GM12878 (cell line): ENCODE measurements around the gene POLN. TPM values are rescaled to one million over a fixed set of nuclear protein-coding genes. Genes with fewer than 3 reads are reported as not detected.

ENCODE experiments used
- ATAC-seq: fragments of 200-7000 bp; cut with Tn5 transposase; 3 replicates; pipeline ENCODE4 v1.9.1; 2020; ENCODE audit warnings: mild to moderate bottlenecking, moderate library complexity
- BruUV-seq: library from RNA; stranded (reverse); fragments of 400-500 nt; replicated peaks from 2 replicates; lab custom pipeline; 2021; lab: Mats Ljungman, UMichigan
- CTCF ChIA-PET: fragments of 300-600 bp; sonication (Branson Sonifier 250); formaldehyde crosslinking; extraction: SDS; loops from one replicate; lab custom pipeline; 2021; ENCODE audit warnings: inconsistent platforms; lab: Yijun Ruan, JAX
- POLR2A ChIA-PET: fragments of 350-600 bp; formaldehyde crosslinking; extraction: SDS; loops from one replicate; lab custom pipeline; 2021; ENCODE audit warnings: inconsistent platforms; lab: Charles Lee
- RAD21 ChIA-PET: fragments of 300-600 bp; sonication (Branson Sonifier 250); formaldehyde crosslinking; loops from one replicate; lab custom pipeline; 2023; ENCODE audit warnings: antibody characterized with exemption; ENCODE audit not compliant: unreplicated experiment; lab: Charles Lee
- SMC1A ChIA-PET: fragments of 300-600 bp; sonication (Branson Sonifier 250); formaldehyde crosslinking; loops from one replicate; lab custom pipeline; 2023; ENCODE audit not compliant: unreplicated experiment, uncharacterized antibody; lab: Charles Lee
- DNase-seq: peaks from one replicate; pipeline ENCODE4 v3.0.0-alpha.2; 2011; ENCODE audit warnings: low read depth, low spot score
- FAIRE-seq: peaks from 3 replicates; lab custom pipeline; 2011; peaks lifted over from hg19 to GRCh38; lab: Jason Lieb, UNC
- H2AFZ ChIP-seq: 2 replicates; pipeline ENCODE4 v1.6.0; 2011; ENCODE audit warnings: low read depth, low read length, control low read depth; ENCODE audit not compliant: control insufficient read depth
- H3K27ac ChIP-seq: 2 replicates; pipeline ENCODE4 v1.5.1; 2011; ENCODE audit warnings: control low read depth; ENCODE audit not compliant: control insufficient read depth, insufficient read depth
- H3K27me3 ChIP-seq, 2 experiments: replicated peaks in 1 of 2; 2 replicates each; pipeline versions ENCODE4 v1.6.0 to v1.6.1; 2011; ENCODE audit warnings: low read length in 1 of 2; ENCODE audit not compliant: control insufficient read depth in 2 of 2, insufficient read depth in 2 of 2
- H3K36me3 ChIP-seq, 2 experiments: 2 replicates each; pipeline ENCODE4 v1.5.1; 2011; ENCODE audit warnings: low read length in 1 of 2; ENCODE audit not compliant: control insufficient read depth in 2 of 2, insufficient read depth in 2 of 2
- H3K4me1 ChIP-seq: 2 replicates; pipeline ENCODE4 v1.6.1; 2011; ENCODE audit warnings: mild to moderate bottlenecking, low read length, moderate library complexity, mixed read lengths; ENCODE audit not compliant: control insufficient read depth, insufficient read depth
- H3K4me2 ChIP-seq: 2 replicates; pipeline ENCODE4 v1.6.0; 2011; ENCODE audit warnings: control low read depth; ENCODE audit not compliant: control insufficient read depth, insufficient read depth
- H3K4me3 ChIP-seq: fragments of 200-600 bp; sonication (generic); 2 replicates; pipeline ENCODE4 v1.5.1; 2016
- H3K79me2 ChIP-seq: 2 replicates; pipeline ENCODE4 v1.6.0; 2011; ENCODE audit warnings: low read length; ENCODE audit not compliant: control insufficient read depth, insufficient read depth
- H3K9ac ChIP-seq: 2 replicates; pipeline ENCODE4 v1.8.0; 2011; ENCODE audit warnings: low read length, control low read depth, mixed read lengths; ENCODE audit not compliant: control insufficient read depth, insufficient read depth
- H3K9me3 ChIP-seq: replicated peaks from 3 replicates; pipeline ENCODE4 v1.5.1; 2011; ENCODE audit warnings: mild to moderate bottlenecking, low read length; ENCODE audit not compliant: control insufficient read depth, insufficient read depth
- H4K20me1 ChIP-seq: 2 replicates; pipeline ENCODE4 v1.6.0; 2011; ENCODE audit not compliant: control insufficient read depth, insufficient read depth
- CHD4 ChIP-seq: fragments of 200-600 bp; sonication (generic); IDR thresholded peaks from 2 replicates; pipeline ENCODE4 v1.6.1; 2016; ENCODE audit warnings: mild to moderate bottlenecking
- EED ChIP-seq: sonication (generic); IDR thresholded peaks from 2 replicates; pipeline ENCODE4 v1.6.1; 2016; ENCODE audit warnings: antibody characterized with exemption, low read depth
- EP300 ChIP-seq, 2 experiments: fragments of 150-350 bp in 1 of 2; IDR thresholded peaks; 2 replicates each; pipeline ENCODE4 v1.6.1; 2011 to 2012; ENCODE audit warnings: low read depth in 2 of 2, low read length in 2 of 2, borderline replicate concordance in 1 of 2, improper control_type of control experiment in 1 of 2, inconsistent platforms in 1 of 2; ENCODE audit not compliant: control insufficient read depth in 1 of 2
- ESRRA ChIP-seq: IDR thresholded peaks from 2 replicates; pipeline ENCODE4 v1.6.1; 2012; ENCODE audit warnings: mild to moderate bottlenecking, low read length, improper control_type of control experiment
- MEF2A ChIP-seq: IDR thresholded peaks from 2 replicates; pipeline ENCODE4 v1.6.1; 2011; ENCODE audit warnings: low read depth, mild to moderate bottlenecking, low read length, moderate library complexity; ENCODE audit not compliant: insufficient read depth
- SMC3 ChIP-seq: IDR thresholded peaks from 2 replicates; pipeline ENCODE4 v1.6.1; 2011; ENCODE audit warnings: low read length, improper control_type of control experiment, borderline replicate concordance
- SP1 ChIP-seq: IDR thresholded peaks from one replicate; pipeline ENCODE4 v1.6.1; 2011; ENCODE audit warnings: low read depth, low read length
- ZNF274 ChIP-seq: IDR thresholded peaks from one replicate; pipeline ENCODE4 v1.8.0; 2011; ENCODE audit not compliant: insufficient read length, insufficient read depth
- WGBS: methylation state at CpG from one replicate; pipeline ENCODE4 v1.1.6; 2016; ENCODE audit warnings: low lambda C conversion rate; ENCODE audit not compliant: insufficient replicate concordance, insufficient coverage; ENCODE audit errors: missing lambda C conversion rate; 5-methylcytosine and 5-hydroxymethylcytosine counted together
- in situ Hi-C: fragments of 300-500 bp; cut with MboI; formaldehyde crosslinking; loops from 9 replicates; pipeline ENCODE4 v1.14.3; 2018; ENCODE audit warnings: mixed read lengths
- intact Hi-C: fragments of 100-400 bp; cut with micrococcal nuclease; formaldehyde crosslinking; loops from one replicate; pipeline ENCODE4 v1.14.2; 2022; ENCODE audit not compliant: unreplicated experiment
- polyA plus RNA-seq, 11 experiments: library from polyadenylated mRNA; depleted of rRNA in 4 of 11; unstranded in 6 of 11; stranded (reverse) in 5 of 11; fragments of >200 nt; fragmentation: Nextera tagmentation in 4 of 11; fragmentation: Illumina TruSeq in 1 of 11; extraction: Ambion mirVana in 4 of 11; extraction: Trizol in 1 of 11; gene quantifications; 1 replicate in 1 of 11; 2 replicates in 10 of 11; pipeline versions ENCODE4 v1.2.1 to v1.2.3, GENCODE V29; 2011 to 2016; ENCODE audit warnings: inconsistent platforms in 2 of 11, missing spikeins in 2 of 11, low read depth in 1 of 11
- total RNA-seq, 4 experiments: library from RNA; depleted of rRNA in 3 of 4; stranded (reverse); fragments of >200 nt in 3 of 4; fragmentation: Illumina TruSeq in 1 of 4; extraction: Trizol in 1 of 4; gene quantifications; 2 replicates each; pipeline versions ENCODE4 v1.2.1 to v1.2.3, GENCODE V29; 2013 to 2021
- TF ChIP-seq, protein P1 (sequence below): IDR thresholded peaks from 2 replicates; pipeline ENCODE4 v1.6.1; 2012; ENCODE audit warnings: low read length, inconsistent platforms
- TF ChIP-seq, protein P2 (sequence below): fragments of 450-650 bp; formaldehyde crosslinking; IDR thresholded peaks from 2 replicates; pipeline ENCODE4 v1.5.0; 2022; ENCODE audit warnings: mild to moderate bottlenecking, missing genetic modification characterization

Gene POLN
- total and polyA plus RNA-seq, 10 of the 15 experiments (the other 5 are each of a cell fraction or from before 2014, with no cell fraction given) = 0.09 to 2.0 (median 0.95) TPM; not detected in 1

DNA sequence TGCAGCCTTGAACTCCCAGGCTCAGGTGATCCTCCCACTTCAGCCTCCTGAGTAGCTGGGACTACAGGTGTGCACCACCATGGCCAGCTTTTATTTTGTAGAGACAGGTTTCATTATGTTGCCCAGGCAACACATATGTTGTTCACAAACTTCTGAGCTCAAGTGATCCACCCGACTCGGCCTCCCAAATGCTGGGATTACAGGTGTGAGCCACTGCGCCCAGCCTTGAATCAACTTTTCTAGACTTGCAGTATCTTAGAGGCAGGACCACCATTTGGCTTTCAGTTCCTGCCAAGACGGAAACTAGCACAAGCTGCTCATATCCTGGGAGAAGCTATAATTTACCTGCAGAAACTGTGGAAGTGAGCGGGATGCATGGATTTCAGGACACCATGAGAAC lies 162.9 kb downstream of the POLN start:
- no peak overlapping the region for H3K27ac ChIP-seq
- H4K20me1 ChIP-seq = no peaks in the 10 kb centered on the region
- ChIA-PET RAD21 (no interaction called here), POLR2A (no interaction called here), SMC1A (no interaction called here), CTCF (interaction anchor here (0.8 kb wide), 1 partner anchor 331 kb away, joined by 3 read pairs; no protein-coding TSS in a partner anchor)
- 62% methylated on average over 5 of the region's 5 CpGs for WGBS
- H3K27me3 ChIP-seq = peaks cover 0 to 2% of the 10 kb centered on the region in 2 experiments; a peak in 1 of 4 replicates
- no TSS peak for BruUV-seq
- H3K36me3 ChIP-seq = no peaks in the 10 kb centered on the region
- ATAC-seq = no peak
- H3K4me1 ChIP-seq = peaks cover 3% of the 10 kb centered on the region
- intact Hi-C loops (no loop called here), in situ Hi-C loops (no loop called here)
- no peak overlapping the region for H3K4me3 ChIP-seq
- no peaks in the 10 kb centered on the region for H3K79me2 ChIP-seq
- TF ChIP-seq SMC3 = no peak
- DNase-seq = no peak
- no peak overlapping the region for H3K9ac ChIP-seq
- H3K4me2 ChIP-seq = no peak overlapping the region
- no peak overlapping the region for H2AFZ ChIP-seq
- FAIRE-seq = no peak
- H3K9me3 ChIP-seq = no peaks in the 10 kb centered on the region

DNA sequence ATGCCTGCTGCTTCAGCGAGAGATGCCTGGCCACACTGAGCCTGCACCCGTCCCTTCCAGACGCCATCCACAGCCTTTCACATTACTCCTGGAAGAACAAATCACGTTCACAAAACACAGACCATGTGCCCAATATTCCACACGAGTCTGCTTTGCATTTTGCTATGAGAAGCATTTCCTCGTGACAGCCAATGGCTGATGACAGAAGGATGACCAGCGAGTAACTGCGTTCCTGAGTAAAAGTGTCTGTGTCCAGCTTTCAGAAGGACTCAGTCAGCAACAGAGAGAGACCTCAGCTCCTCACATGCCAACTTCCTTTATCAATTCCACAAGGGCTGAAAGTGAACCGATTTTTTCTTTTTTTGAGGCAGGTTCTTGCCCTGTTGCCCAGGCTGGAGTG lies 163.3 kb downstream of the POLN start:
- H3K27ac ChIP-seq = no peak overlapping the region
- TF ChIP-seq MEF2A (no peak), SP1 (no peak), ZNF274 (no peak), CHD4 (no peak), EED (no peak), EP300 (IDR thresholded peaks at IDR 0.05; ENCODE audit: borderline replicate concordance in 1 of 2, control insufficient read depth in 1 of 2, low read depth in 2 of 2, low read length in 2 of 2) (no peak), ESRRA (no peak)
- TF ChIP-seq, protein P1, sequence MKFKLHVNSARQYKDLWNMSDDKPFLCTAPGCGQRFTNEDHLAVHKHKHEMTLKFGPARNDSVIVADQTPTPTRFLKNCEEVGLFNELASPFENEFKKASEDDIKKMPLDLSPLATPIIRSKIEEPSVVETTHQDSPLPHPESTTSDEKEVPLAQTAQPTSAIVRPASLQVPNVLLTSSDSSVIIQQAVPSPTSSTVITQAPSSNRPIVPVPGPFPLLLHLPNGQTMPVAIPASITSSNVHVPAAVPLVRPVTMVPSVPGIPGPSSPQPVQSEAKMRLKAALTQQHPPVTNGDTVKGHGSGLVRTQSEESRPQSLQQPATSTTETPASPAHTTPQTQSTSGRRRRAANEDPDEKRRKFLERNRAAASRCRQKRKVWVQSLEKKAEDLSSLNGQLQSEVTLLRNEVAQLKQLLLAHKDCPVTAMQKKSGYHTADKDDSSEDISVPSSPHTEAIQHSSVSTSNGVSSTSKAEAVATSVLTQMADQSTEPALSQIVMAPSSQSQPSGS = no peak
- TF ChIP-seq, protein P2, sequence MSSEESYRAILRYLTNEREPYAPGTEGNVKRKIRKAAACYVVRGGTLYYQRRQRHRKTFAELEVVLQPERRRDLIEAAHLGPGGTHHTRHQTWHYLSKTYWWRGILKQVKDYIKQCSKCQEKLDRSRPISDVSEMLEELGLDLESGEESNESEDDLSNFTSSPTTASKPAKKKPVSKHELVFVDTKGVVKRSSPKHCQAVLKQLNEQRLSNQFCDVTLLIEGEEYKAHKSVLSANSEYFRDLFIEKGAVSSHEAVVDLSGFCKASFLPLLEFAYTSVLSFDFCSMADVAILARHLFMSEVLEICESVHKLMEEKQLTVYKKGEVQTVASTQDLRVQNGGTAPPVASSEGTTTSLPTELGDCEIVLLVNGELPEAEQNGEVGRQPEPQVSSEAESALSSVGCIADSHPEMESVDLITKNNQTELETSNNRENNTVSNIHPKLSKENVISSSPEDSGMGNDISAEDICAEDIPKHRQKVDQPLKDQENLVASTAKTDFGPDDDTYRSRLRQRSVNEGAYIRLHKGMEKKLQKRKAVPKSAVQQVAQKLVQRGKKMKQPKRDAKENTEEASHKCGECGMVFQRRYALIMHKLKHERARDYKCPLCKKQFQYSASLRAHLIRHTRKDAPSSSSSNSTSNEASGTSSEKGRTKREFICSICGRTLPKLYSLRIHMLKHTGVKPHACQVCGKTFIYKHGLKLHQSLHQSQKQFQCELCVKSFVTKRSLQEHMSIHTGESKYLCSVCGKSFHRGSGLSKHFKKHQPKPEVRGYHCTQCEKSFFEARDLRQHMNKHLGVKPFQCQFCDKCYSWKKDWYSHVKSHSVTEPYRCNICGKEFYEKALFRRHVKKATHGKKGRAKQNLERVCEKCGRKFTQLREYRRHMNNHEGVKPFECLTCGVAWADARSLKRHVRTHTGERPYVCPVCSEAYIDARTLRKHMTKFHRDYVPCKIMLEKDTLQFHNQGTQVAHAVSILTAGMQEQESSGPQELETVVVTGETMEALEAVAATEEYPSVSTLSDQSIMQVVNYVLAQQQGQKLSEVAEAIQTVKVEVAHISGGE (CRISPR knock-in tag) = no peak
- TF ChIP-seq, all 136 proteins: peak for 0
- Histone ChIP-seq H3K4me2 (no peak overlapping the region), H3K4me3 (no peak overlapping the region), H3K36me3 (no peaks in the 10 kb centered on the region), H2AFZ (no peak overlapping the region), H3K27me3 (peaks cover 0 to 2% of the 10 kb centered on the region in 2 experiments; a peak in 1 of 4 replicates), H3K9ac (no peak overlapping the region), H3K79me2 (no peaks in the 10 kb centered on the region), H4K20me1 (no peaks in the 10 kb centered on the region), H3K9me3 (no peaks in the 10 kb centered on the region), H3K4me1 (peaks cover 3% of the 10 kb centered on the region)
- no peak for FAIRE-seq
- no TSS peak for BruUV-seq
- 44% methylated on average over 9 of the region's 9 CpGs for WGBS
- in situ Hi-C loops = no loop called here
- no peak for DNase-seq
- ChIA-PET SMC1A (no interaction called here), RAD21 (no interaction called here), POLR2A (no interaction called here), CTCF (interaction anchor here (0.8 kb wide), 1 partner anchor 330 kb away, joined by 3 read pairs; no protein-coding TSS in a partner anchor)
- intact Hi-C loops = no loop called here
- ATAC-seq = no peak
